Left hindlimb (tissue), 1 donor: ENCODE measurements around the gene HOXA3.

Experiments used
- DNase-seq: peaks from one replicate; pipeline ENCODE4 v3.0.0-alpha.2; 2018

The HOXA3 gene

GRCh38 chr7:27189295-27189996 lies 37.1 kb upstream of the HOXA3 start:
- peak; percentile 45 for DNase-seq

- DNase-seq = peak; percentile 64
These were observed 36.3 kb upstream of the HOXA3 start for GRCh38 chr7:27188386-27189294.

- peak; percentile 46 for DNase-seq
These were observed 35.3 kb upstream of the HOXA3 start for GRCh38 chr7:27187475-27188385.

GRCh38 chr7:27186668-27187474 lies 34.5 kb upstream of the HOXA3 start:
- DNase-seq = peak; percentile 22

DNA sequence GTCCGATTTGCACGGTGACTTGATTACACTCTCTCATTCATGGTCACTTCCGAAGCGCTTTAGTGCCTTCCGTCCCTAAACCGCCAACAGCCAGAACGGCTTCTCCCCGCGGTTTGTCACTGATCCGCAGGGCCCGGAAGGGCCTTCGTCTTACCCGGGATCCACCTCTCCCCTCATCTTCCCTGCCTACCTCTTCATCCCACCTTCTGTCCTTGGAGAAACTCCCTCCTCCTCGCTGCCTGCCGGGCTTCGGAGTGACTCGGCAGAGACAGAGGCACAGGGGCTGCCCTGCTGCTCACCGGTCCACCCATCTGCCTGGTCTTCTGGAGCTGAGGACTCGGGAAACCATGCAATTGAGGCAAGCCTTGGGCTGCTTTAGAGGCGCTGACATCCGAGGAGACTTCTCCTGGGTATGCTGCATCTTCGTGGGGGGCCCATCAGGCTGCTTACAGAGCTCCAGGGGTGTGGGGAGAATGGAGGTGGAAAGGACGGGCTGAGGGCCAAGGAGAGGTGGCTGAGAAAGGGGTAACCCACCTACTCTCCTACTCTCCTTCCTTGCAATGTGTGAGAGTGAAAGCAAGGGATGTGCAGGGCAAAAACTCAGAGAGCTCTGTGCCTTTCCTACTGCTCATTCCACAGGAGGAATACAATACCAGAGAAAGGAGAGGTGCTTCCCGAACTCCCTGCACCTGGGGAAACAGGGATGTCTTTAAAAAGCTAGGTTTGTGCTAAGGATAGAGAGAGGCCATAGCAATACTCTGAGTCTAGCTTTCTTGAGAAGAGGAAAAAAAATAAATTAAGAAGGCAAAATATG lies 33.7 kb upstream of the HOXA3 start:
- DNase-seq = peak; percentile 51

- DNase-seq = peak; percentile 86
These were observed 32.9 kb upstream of the HOXA3 start, which contains the start of gene HOXA11 for GRCh38 chr7:27185013-27185853. Gene HOXA11 (minus strand): TSS chr7:27185232. CDS start chr7:27185144, 88 bp downstream.

GRCh38 chr7:27184337-27185012 lies 32.1 kb upstream of the HOXA3 start:
- DNase-seq = peak; percentile 67

DNA sequence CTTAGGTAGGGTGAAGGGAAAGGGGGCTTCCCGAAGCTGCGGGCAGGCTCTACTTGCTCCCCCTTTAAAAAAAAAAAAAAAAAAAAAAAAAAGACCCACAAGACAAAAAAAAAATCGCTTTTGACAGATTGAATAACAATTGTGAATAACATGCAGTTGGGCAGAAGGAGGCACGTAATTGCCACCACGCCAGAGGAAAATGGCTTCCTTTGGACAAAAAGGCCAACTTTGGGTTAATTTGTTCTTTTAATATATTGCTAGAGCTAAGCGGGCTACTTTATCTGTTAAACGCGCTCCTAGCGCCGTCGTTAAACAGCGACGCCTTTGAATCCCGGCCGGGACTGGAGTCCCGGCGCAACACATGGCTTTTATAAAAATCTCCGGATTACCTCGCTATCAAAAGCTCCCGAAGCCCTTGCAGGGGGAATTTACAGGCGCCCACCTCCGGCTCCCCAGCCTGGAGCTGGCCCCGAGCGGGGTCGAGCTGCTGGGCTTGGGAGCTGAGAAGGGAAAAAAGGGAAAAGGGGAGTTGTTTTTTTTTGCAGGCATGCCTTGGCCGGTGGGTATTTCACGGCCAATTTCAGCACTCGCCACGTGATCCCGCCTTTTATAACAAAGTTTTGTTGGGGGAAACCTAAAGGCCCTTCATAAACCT lies 31.4 kb upstream of the HOXA3 start:
- peak; percentile 50 for DNase-seq

GRCh38 chr7:27182861-27183681 lies 30.7 kb upstream of the HOXA3 start:
- DNase-seq = peak; percentile 70

GRCh38 chr7:27182285-27182841 lies 30.0 kb upstream of the HOXA3 start:
- peak; percentile 38 for DNase-seq

DNA sequence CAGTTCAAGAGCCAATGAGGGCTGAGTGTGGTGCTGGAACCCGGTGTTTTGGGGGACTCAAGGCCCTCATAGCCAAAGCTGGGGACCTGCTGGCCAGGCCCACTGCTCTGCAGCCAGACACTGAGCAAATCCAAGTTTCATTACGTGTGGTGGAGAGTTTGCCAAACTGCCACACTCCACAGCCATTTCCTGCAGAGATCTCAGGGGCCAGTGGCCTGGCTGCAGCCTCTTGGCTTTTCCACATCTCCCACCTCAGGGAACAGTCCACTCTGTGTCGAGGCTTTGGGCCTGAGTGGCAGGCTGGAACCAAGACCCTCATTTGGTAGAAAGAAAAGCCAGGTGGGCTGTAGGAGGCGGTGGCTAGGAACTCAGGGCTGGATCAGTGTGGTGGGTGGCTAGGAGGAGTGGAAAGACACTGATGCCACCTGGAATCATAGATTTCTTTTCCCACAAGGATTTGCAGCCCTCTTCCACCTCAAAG lies 29.5 kb upstream of the HOXA3 start:
- peak; percentile 43 for DNase-seq

DNA sequence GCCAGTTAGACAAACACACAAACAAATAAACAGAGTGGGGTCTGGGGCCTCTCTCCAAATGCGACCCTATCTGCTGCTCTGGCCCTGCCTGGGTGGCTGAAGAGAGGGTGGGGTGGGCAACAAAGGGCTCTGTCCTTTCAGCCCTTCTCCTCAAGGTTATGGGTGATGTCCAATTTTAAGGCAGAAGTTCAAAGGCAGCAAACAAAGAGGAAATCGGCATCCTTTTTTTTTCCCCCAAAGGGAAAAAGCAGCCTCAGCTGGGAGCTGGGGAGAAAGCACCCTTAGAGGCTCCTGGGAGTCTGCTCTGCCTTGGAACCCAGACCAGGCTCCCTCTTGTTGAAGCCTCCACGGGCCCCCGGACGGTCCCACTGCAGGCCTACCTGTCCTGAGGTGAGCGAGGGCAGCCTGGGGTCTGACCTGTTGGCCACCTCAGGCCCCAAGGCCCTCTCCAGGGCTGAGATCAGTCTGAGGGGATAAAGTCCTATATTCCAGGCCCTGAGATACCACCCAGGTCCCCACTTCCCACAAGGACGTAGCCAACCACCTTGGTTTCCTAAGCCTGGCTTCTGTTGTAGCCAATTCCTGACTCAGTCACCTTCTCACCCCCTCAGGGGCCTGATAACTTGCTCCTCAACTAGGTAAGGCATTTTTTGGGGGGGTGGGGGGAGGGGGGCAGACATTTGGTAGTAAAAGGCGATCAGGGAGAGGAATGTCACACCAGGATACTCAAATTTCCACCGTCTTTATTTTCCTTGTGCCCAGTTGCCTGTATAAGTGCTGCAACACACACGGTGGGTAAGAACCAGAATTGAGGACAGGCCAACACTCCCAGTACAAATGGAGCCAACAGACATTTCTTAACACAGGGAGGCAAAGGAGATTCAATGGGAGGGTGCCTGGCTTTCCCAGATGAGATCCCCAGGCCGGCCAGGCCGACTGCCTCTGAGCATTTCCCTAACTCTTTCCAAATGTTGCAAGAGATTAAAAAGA lies 28.3 kb upstream of the HOXA3 start:
- DNase-seq = peak; percentile 51

DNA sequence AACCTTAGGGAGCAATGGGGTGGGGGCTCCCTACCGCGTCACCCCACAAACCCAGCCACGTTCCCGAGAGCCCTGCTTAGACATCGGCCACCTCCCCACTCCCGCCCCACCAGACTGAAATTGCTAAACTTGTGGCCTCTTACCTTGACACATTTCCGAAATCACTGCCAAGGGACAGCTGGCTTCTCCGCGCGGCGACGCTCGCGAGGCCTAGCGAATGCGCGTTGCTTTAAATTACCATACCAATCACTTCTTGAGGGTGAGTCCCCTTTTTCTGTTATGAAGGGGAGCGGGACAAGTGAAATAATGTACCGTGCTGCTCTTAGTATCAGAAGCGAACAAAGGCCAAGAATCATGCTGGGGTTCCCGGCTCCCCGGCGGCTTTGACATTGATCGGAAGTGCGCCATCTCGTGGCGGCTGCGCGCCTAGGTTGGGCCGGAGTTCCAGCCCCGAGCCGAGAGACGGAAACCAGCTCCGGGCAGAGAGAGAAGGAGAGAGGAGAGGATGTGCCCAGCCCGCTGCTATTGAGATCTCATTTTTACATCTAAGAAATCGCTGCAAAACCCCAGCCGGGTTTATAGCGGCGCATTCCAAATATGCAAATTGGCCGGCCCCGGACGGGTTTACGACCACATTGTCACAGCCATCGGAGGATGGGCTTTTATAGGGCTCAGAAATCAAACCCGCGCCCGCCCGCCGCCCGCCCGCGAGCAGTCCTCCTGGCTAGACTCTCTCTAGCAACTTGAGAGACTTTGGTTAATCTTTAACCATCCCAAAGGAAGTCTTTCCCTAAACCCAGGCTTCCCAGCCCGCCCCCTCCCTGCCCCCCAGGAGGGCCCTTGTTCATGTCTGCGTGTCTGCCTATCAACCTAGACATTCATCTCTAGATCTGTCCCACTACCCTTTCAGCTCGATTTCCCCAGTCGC lies 27.4 kb upstream of the HOXA3 start:
- peak; percentile 92 for DNase-seq

GRCh38 chr7:27179030-27179429 lies 26.6 kb upstream of the HOXA3 start:
- no peak for DNase-seq

DNA sequence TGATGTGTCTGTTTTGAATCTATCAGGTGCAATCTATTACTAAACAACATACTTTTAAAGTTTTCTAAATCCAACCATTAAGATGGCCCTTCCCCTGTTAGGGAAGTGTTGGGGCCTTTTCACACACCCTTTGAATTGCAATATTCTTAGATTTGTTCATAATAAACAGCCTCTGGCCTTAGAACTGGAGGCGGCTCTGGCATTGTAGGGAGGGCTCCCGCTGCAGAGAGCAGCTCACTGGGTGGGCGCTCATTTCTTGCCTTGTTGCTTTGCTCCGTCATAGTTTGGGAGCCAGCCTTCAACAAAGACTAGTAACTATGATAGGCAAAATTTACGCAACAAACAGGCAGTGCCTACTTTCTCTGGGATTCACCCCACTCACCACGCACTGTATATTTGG lies 26.0 kb upstream of the HOXA3 start:
- DNase-seq = peak; percentile 57
